K562 (cell line): ENCODE results near the gene GPR78. TPM values are rescaled to one million over a fixed set of nuclear protein-coding genes. Genes with fewer than 3 reads are reported as not detected.

Source experiments
- ATAC-seq: fragments of 200-7000 bp; cut with Tn5 transposase; 3 replicates; pipeline ENCODE4 v1.9.1; 2020; ENCODE audit warnings: moderate library complexity
- BruUV-seq: library from RNA; stranded (reverse); fragments of 400-500 nt; replicated peaks from 2 replicates; lab custom pipeline; 2021; lab: Mats Ljungman, UMichigan
- CTCF ChIA-PET: fragments of 300-600 bp; formaldehyde crosslinking; extraction: SDS; loops from one replicate; lab custom pipeline; 2021; ENCODE audit warnings: low intra/inter-chr PET ratio; lab: Yijun Ruan, JAX
- POLR2A ChIA-PET: fragments of 300-600, 350-650 bp; sonication (Branson Sonifier 250); formaldehyde crosslinking; extraction: SDS; loops from one replicate; lab custom pipeline; 2021; ENCODE audit warnings: antibody characterized with exemption, inconsistent platforms; lab: Yijun Ruan, JAX
- DNase-seq, 4 experiments: peaks; one replicate each; pipeline versions ENCODE4 v3.0.0 to v3.0.0-alpha.2; 2011 to 2018; ENCODE audit warnings: low spot score in 3 of 4, mixed read lengths in 3 of 4; ENCODE audit errors: extremely low read depth in 1 of 4
- FAIRE-seq: peaks from 2 replicates; lab custom pipeline; 2011; peaks lifted over from hg19 to GRCh38; lab: Jason Lieb, UNC
- H2AFZ ChIP-seq: 2 replicates; pipeline ENCODE4 v1.6.0; 2011; ENCODE audit warnings: low read depth, low read length, control low read depth, inconsistent platforms
- H3K27ac ChIP-seq: fragments of 200-600 bp; 3 replicates; pipeline ENCODE4 v1.8.0; 2011; ENCODE audit warnings: low read depth, mild to moderate bottlenecking, control low read depth, inconsistent platforms, low read length, moderate library complexity, mixed read lengths; ENCODE audit errors: extremely low read depth
- H3K27me3 ChIP-seq, 2 experiments: fragments of 300-600 bp in 1 of 2; 2 replicates in 1 of 2; 3 replicates in 1 of 2; pipeline versions ENCODE4 v1.6.0 to v1.8.0; 2011; ENCODE audit warnings: inconsistent platforms in 2 of 2, low read length in 2 of 2, mild to moderate bottlenecking in 1 of 2, mixed read lengths in 1 of 2, moderate library complexity in 1 of 2; ENCODE audit not compliant: control insufficient read depth in 2 of 2, insufficient read depth in 2 of 2
- H3K36me3 ChIP-seq: fragments of 300-600 bp; 3 replicates; pipeline ENCODE4 v1.8.0; 2011; ENCODE audit warnings: mild to moderate bottlenecking, low read length, inconsistent platforms; ENCODE audit not compliant: control insufficient read depth, insufficient read depth
- H3K4me1 ChIP-seq, 2 experiments: fragments of 200-600 bp in 1 of 2; replicated peaks in 1 of 2; 2 replicates in 1 of 2; 3 replicates in 1 of 2; pipeline versions ENCODE4 v1.5.1 to v1.8.0; 2011; ENCODE audit warnings: inconsistent platforms in 2 of 2, low read length in 2 of 2, mild to moderate bottlenecking in 1 of 2, mixed read lengths in 1 of 2, moderate library complexity in 1 of 2; ENCODE audit not compliant: control insufficient read depth in 2 of 2, insufficient read depth in 2 of 2
- H3K4me2 ChIP-seq: 2 replicates; pipeline ENCODE4 v1.6.1; 2011; ENCODE audit warnings: low read length, control low read depth, inconsistent platforms, mixed read lengths; ENCODE audit not compliant: insufficient read depth
- H3K4me3 ChIP-seq: fragments of 200-600 bp; sonication (generic), shearing (Covaris generic); 2 replicates; pipeline ENCODE4 v1.5.1; 2016; ENCODE audit warnings: control low read depth, inconsistent platforms
- H3K79me2 ChIP-seq: fragments of 200-600 bp; 3 replicates; pipeline ENCODE4 v1.8.0; 2011; ENCODE audit warnings: low read length, inconsistent platforms; ENCODE audit not compliant: control insufficient read depth, insufficient read depth
- H3K9ac ChIP-seq, 2 experiments: 2 replicates each; pipeline versions ENCODE4 v1.6.0 to v1.6.1; 2011; ENCODE audit warnings: low read depth in 2 of 2, low read length in 2 of 2, control low read depth in 1 of 2, inconsistent platforms in 1 of 2, mild to moderate bottlenecking in 1 of 2, mixed read lengths in 1 of 2; ENCODE audit not compliant: insufficient read depth in 1 of 2
- H3K9me1 ChIP-seq: one replicate; pipeline ENCODE4 v1.6.0; 2011; ENCODE audit warnings: inconsistent platforms, mild to moderate bottlenecking, low read length, moderate library complexity; ENCODE audit not compliant: control insufficient read depth, insufficient read depth
- H3K9me3 ChIP-seq: replicated peaks from 2 replicates; pipeline ENCODE4 v1.5.1; 2011; ENCODE audit warnings: low read depth, low read length, inconsistent platforms; ENCODE audit not compliant: control insufficient read depth, insufficient read depth
- H4K20me1 ChIP-seq: replicated peaks from 2 replicates; pipeline ENCODE4 v1.6.1; 2011; ENCODE audit warnings: low read length, inconsistent platforms, mixed read lengths; ENCODE audit not compliant: control insufficient read depth, insufficient read depth
- CEBPG ChIP-seq, 3 experiments: fragments of 200-800 bp in 1 of 3; sonication (Bioruptor generic) in 1 of 3; sonication (generic) in 1 of 3; formaldehyde crosslinking in 1 of 3; IDR thresholded peaks in 2 of 3; conservative IDR thresholded peaks in 1 of 3; 2 replicates each; pipeline versions ENCODE4 v1.6.1 to v1.8.0; 2016 to 2022; ENCODE audit warnings: missing compliant biosample characterization in 2 of 3, missing genetic modification characterization in 2 of 3, mild to moderate bottlenecking in 1 of 3, missing genetic modification reagents in 1 of 3
- ESRRB ChIP-seq: fragments of 250-450 bp; sonication (Bioruptor Pico); IDR thresholded peaks from 2 replicates; pipeline ENCODE4 v1.5.0; 2020; ENCODE audit warnings: mild to moderate bottlenecking, moderate library complexity, borderline replicate concordance
- KHSRP ChIP-seq: fragments of 450-650 bp; IDR thresholded peaks from 2 replicates; pipeline ENCODE4 v1.6.1; 2017
- NR1H2 ChIP-seq: sonication (generic); formaldehyde crosslinking; IDR thresholded peaks from 2 replicates; pipeline ENCODE4 v1.4.0; 2020; ENCODE audit warnings: mild to moderate bottlenecking, missing genetic modification reagents
- POLR2B ChIP-seq: fragments of 450-650 bp; IDR thresholded peaks from 2 replicates; pipeline ENCODE4 v1.6.1; 2018; ENCODE audit warnings: low read depth; ENCODE audit not compliant: partially characterized antibody
- RBM25 ChIP-seq: fragments of 200-400 bp; formaldehyde crosslinking; IDR thresholded peaks from 2 replicates; pipeline ENCODE4 v1.6.1; 2018; ENCODE audit warnings: low read length, low read depth, moderate library complexity; ENCODE audit not compliant: severe bottlenecking
- RNF2 ChIP-seq: sonication (generic); IDR thresholded peaks from 2 replicates; pipeline ENCODE4 v1.6.1; 2016
- ZNF165 ChIP-seq: fragments of 250-450 bp; sonication (Bioruptor Pico); IDR thresholded peaks from 2 replicates; pipeline ENCODE4 v1.4.0; 2020; ENCODE audit warnings: borderline replicate concordance
- WGBS: fragments of 100-300 bp; shearing (Covaris generic); methylation state at CpG from one replicate; pipeline ENCODE4 v1.1.6; 2016; ENCODE audit warnings: low coverage, mixed read lengths; ENCODE audit not compliant: insufficient coverage; ENCODE audit errors: missing lambda C conversion rate; 5-methylcytosine and 5-hydroxymethylcytosine counted together
- in situ Hi-C: fragments of 300-500 bp; cut with MboI; formaldehyde crosslinking; loops from 4 replicates; pipeline ENCODE4 v1.15.0; 2018; ENCODE audit warnings: inconsistent platforms, mixed read lengths
- intact Hi-C: fragments of 100-400 bp; cut with micrococcal nuclease; formaldehyde crosslinking; loops from 2 replicates; pipeline ENCODE4 v1.14.2; 2022
- polyA plus RNA-seq, 8 experiments: library from polyadenylated mRNA; depleted of rRNA in 4 of 8; stranded (reverse) in 5 of 8; unstranded in 3 of 8; fragments of >200 nt; fragmentation: Nextera tagmentation in 2 of 8; fragmentation: Illumina TruSeq in 1 of 8; extraction: Ambion mirVana in 2 of 8; extraction: Trizol in 1 of 8; gene quantifications; 2 replicates each; pipeline versions ENCODE4 v1.2.1 to v1.2.3, GENCODE V29; 2011 to 2014; ENCODE audit warnings: inconsistent platforms in 1 of 8, missing spikeins in 1 of 8
- total RNA-seq, 7 experiments: library from RNA; depleted of rRNA in 6 of 7; stranded (reverse); fragments of >200 nt in 6 of 7; fragmentation: Illumina TruSeq in 2 of 7; extraction: Trizol in 2 of 7; gene quantifications; 2 replicates each; pipeline versions ENCODE4 v1.2.1 to v1.2.3, GENCODE V29; 2011 to 2021; ENCODE audit warnings: low replicate concordance in 1 of 7
- TF ChIP-seq, protein P1 (sequence below): sonication (generic); formaldehyde crosslinking; IDR thresholded peaks from 2 replicates; pipeline ENCODE4 v1.8.0; 2023; ENCODE audit warnings: mild to moderate bottlenecking, missing genetic modification reagents
- TF ChIP-seq, protein P2 (sequence below): sonication (generic); formaldehyde crosslinking; IDR thresholded peaks from 2 replicates; pipeline ENCODE4 v1.8.0; 2022; ENCODE audit warnings: missing genetic modification reagents, mild to moderate bottlenecking, borderline replicate concordance

Gene GPR78
- total and polyA plus RNA-seq, 9 of the 15 experiments (the other 6 are each of a cell fraction or from before 2014, with no cell fraction given) = 0.04 to 0.13 (median 0.07) TPM; not detected in 4

DNA sequence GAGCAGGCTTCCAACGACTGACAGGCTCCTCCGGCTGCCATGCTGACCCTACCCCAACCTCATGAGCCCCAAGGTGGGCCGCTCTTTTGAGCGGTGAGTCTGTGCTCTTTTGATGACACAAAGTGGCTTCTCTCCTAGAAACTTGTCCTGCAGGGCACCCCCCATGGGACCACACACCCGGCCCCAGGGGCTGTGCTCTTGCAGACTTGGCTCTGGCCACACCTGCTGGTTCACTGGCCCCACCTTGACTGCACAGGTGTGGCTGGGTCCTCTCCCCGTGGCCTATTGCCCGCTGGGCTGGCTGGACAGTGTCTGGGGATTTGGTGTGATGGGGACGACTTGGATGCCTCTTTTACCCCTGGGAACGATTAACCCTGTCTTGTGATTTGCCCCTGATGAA, 10.9 kb downstream of the GPR78 start:
- Histone ChIP-seq H3K9me1 (no peaks in the 10 kb centered on the region), H3K4me3 (no peak overlapping the region), H3K4me1 (peaks cover 13 to 36% of the 10 kb centered on the region in 2 experiments; a peak in 4 of 5 replicates), H3K79me2 (no peaks in the 10 kb centered on the region; the same call in 2 of the 3 replicates), H3K27me3 (peaks cover 7 to 44% of the 10 kb centered on the region in 2 experiments; a peak in 4 of 5 replicates), H2AFZ (no peak overlapping the region), H4K20me1 (peaks cover 13% of the 10 kb centered on the region), H3K4me2 (no peak overlapping the region), H3K36me3 (no peaks in the 10 kb centered on the region), H3K9me3 (no peaks in the 10 kb centered on the region), H3K9ac (no peak overlapping the region), H3K27ac (no peak overlapping the region)
- ChIA-PET CTCF (no interaction called here), POLR2A (interaction anchor here (0.7 kb wide), 1 partner anchor 14 kb away, joined by 3 read pairs; no protein-coding TSS in a partner anchor)
- no TSS peak for BruUV-seq
- no peak for FAIRE-seq
- ATAC-seq = no peak
- 19% methylated on average over 9 of the region's 9 CpGs for WGBS
- intact Hi-C loops (no loop called here), in situ Hi-C loops (no loop called here)
- DNase-seq = no peak
- TF ChIP-seq ZNF165 (CRISPR knock-in tag) (no peak), ESRRB (no peak), POLR2B (no peak), KHSRP (no peak), RNF2 (no peak), RBM25 (no peak), CEBPG (CRISPR knock-in tag; IDR thresholded peaks at IDR 0.05) (no peak), CEBPG (tag; conservative IDR thresholded peaks at IDR 0.05 in 1 of 2, IDR thresholded peaks at IDR 0.05 in 1 of 2) (no peak), NR1H2 (no peak)
- TF ChIP-seq, protein P1, sequence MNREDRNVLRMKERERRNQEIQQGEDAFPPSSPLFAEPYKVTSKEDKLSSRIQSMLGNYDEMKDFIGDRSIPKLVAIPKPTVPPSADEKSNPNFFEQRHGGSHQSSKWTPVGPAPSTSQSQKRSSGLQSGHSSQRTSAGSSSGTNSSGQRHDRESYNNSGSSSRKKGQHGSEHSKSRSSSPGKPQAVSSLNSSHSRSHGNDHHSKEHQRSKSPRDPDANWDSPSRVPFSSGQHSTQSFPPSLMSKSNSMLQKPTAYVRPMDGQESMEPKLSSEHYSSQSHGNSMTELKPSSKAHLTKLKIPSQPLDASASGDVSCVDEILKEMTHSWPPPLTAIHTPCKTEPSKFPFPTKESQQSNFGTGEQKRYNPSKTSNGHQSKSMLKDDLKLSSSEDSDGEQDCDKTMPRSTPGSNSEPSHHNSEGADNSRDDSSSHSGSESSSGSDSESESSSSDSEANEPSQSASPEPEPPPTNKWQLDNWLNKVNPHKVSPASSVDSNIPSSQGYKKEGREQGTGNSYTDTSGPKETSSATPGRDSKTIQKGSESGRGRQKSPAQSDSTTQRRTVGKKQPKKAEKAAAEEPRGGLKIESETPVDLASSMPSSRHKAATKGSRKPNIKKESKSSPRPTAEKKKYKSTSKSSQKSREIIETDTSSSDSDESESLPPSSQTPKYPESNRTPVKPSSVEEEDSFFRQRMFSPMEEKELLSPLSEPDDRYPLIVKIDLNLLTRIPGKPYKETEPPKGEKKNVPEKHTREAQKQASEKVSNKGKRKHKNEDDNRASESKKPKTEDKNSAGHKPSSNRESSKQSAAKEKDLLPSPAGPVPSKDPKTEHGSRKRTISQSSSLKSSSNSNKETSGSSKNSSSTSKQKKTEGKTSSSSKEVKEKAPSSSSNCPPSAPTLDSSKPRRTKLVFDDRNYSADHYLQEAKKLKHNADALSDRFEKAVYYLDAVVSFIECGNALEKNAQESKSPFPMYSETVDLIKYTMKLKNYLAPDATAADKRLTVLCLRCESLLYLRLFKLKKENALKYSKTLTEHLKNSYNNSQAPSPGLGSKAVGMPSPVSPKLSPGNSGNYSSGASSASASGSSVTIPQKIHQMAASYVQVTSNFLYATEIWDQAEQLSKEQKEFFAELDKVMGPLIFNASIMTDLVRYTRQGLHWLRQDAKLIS (CRISPR knock-in tag) = no peak
- TF ChIP-seq, protein P2, sequence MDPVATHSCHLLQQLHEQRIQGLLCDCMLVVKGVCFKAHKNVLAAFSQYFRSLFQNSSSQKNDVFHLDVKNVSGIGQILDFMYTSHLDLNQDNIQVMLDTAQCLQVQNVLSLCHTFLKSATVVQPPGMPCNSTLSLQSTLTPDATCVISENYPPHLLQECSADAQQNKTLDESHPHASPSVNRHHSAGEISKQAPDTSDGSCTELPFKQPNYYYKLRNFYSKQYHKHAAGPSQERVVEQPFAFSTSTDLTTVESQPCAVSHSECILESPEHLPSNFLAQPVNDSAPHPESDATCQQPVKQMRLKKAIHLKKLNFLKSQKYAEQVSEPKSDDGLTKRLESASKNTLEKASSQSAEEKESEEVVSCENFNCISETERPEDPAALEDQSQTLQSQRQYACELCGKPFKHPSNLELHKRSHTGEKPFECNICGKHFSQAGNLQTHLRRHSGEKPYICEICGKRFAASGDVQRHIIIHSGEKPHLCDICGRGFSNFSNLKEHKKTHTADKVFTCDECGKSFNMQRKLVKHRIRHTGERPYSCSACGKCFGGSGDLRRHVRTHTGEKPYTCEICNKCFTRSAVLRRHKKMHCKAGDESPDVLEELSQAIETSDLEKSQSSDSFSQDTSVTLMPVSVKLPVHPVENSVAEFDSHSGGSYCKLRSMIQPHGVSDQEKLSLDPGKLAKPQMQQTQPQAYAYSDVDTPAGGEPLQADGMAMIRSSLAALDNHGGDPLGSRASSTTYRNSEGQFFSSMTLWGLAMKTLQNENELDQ (CRISPR knock-in tag) = no peak
